PFSK-1 (cell line): Measurements from ENCODE around the gene PDCD4.

Experiments used
- FOXP2 ChIP-seq: optimal IDR thresholded peaks from 2 replicates; pipeline ENCODE3; 2011; ENCODE audit warnings: borderline replicate concordance, control low read depth, inconsistent platforms; ENCODE audit not compliant: insufficient read depth; ENCODE audit errors: extremely low read length, extremely low read depth
- POLR2AphosphoS5 ChIP-seq: IDR thresholded peaks from 2 replicates; pipeline ENCODE4 v1.6.1; 2012; ENCODE audit warnings: low read depth, mild to moderate bottlenecking, control low read depth, low read length, moderate library complexity
- SIN3A ChIP-seq: IDR thresholded peaks from 2 replicates; pipeline ENCODE4 v1.6.1; 2012; ENCODE audit warnings: mild to moderate bottlenecking, low read length, moderate library complexity, borderline replicate concordance; ENCODE audit not compliant: insufficient read depth
- TAF1 ChIP-seq: IDR thresholded peaks from 2 replicates; pipeline ENCODE4 v1.6.1; 2012; ENCODE audit warnings: low read length, control low read depth, borderline replicate concordance; ENCODE audit not compliant: insufficient read depth
- TF ChIP-seq, protein P1 (sequence below), 2 experiments: IDR thresholded peaks; 2 replicates each; pipeline versions ENCODE4 v1.6.1 to v1.8.0; 2011 to 2012; ENCODE audit warnings: low read depth in 2 of 2, low read length in 2 of 2, control low read depth in 1 of 2, inconsistent platforms in 1 of 2, mild to moderate bottlenecking in 1 of 2, moderate library complexity in 1 of 2; ENCODE audit not compliant: insufficient read depth in 1 of 2

Gene PDCD4

DNA sequence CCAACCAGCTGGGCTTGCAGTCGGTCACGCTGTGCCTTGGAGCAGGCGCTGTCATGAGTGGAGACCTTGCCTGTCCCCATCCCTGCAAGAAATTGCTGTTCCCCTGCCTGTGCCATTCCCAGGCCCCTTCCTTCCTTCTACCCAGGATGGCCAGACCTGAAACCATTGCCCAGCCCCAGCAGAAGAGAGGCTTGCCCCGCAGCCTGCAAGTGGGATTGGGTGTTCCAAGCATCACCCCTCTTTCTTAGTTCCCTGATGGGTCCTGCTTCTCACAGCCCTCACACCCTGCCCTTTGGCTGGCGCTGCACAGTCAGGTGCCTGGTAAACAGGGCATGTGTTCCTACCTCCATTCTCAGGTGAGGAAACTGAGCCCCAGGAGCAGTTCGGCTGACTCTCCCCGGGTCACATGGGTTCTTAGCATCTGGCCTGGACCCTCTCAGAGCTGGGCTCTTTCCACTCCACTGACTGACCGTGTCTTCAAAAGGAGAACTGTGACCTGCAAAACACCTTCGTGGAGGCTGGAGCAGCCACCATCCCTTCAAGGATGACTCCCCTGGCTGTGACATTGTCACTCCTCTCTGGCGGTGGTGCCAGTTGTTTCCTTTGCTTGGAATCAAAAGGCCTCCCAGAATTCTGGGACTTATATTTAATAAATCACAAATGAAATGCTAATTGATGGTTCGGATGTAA, 41.9 kb upstream of the PDCD4 start:
- TF ChIP-seq TAF1: no peak
- TF ChIP-seq POLR2AphosphoS5: no peak
- TF ChIP-seq FOXP2: no peak
- no peak for TF ChIP-seq SIN3A
- TF ChIP-seq, protein P1, sequence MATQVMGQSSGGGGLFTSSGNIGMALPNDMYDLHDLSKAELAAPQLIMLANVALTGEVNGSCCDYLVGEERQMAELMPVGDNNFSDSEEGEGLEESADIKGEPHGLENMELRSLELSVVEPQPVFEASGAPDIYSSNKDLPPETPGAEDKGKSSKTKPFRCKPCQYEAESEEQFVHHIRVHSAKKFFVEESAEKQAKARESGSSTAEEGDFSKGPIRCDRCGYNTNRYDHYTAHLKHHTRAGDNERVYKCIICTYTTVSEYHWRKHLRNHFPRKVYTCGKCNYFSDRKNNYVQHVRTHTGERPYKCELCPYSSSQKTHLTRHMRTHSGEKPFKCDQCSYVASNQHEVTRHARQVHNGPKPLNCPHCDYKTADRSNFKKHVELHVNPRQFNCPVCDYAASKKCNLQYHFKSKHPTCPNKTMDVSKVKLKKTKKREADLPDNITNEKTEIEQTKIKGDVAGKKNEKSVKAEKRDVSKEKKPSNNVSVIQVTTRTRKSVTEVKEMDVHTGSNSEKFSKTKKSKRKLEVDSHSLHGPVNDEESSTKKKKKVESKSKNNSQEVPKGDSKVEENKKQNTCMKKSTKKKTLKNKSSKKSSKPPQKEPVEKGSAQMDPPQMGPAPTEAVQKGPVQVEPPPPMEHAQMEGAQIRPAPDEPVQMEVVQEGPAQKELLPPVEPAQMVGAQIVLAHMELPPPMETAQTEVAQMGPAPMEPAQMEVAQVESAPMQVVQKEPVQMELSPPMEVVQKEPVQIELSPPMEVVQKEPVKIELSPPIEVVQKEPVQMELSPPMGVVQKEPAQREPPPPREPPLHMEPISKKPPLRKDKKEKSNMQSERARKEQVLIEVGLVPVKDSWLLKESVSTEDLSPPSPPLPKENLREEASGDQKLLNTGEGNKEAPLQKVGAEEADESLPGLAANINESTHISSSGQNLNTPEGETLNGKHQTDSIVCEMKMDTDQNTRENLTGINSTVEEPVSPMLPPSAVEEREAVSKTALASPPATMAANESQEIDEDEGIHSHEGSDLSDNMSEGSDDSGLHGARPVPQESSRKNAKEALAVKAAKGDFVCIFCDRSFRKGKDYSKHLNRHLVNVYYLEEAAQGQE (IDR thresholded peaks at IDR 0.05; ENCODE audit: insufficient read depth in 1 of 2, low read depth in 2 of 2, low read length in 2 of 2): no peak

DNA sequence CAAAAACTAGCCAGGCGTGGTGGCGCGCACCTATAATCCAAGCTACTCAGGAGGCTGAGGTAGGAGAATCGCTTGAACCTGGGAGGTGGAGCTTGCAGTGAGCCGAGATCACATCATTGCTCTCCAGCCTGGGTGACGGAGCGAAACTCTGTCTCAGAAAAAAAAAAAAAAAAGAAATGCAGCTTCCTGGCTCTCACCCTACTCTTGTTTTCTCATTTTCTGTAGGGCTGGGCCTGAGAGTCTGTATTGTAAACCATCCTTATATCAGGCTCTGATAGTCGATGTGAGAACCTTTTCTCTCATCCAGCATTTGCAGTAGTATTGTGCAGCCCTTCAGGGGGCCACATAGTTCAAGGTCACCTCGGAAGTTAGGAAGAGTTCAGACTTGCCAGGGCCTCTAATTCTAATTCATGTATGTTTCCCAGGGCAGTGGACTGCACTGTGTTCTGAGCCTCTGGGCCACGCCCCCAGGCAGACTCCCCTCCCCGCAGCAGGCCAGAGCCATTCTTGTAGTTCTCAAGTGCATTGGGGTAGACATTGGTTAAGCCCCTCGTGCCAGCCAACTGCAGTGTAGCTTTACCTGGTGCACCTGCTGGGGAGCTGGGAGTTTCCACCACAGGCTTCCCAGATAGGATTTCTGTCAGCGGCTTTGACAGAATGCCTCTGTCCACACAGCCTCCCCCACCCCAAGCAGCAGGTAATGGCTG, 38.3 kb upstream of the PDCD4 start:
- TF ChIP-seq, protein P1 (IDR thresholded peaks at IDR 0.05; ENCODE audit: insufficient read depth in 1 of 2, low read depth in 2 of 2, low read length in 2 of 2): no peak
- no peak for TF ChIP-seq TAF1
- TF ChIP-seq SIN3A: no peak
- TF ChIP-seq FOXP2: no peak
- no peak for TF ChIP-seq POLR2AphosphoS5

DNA sequence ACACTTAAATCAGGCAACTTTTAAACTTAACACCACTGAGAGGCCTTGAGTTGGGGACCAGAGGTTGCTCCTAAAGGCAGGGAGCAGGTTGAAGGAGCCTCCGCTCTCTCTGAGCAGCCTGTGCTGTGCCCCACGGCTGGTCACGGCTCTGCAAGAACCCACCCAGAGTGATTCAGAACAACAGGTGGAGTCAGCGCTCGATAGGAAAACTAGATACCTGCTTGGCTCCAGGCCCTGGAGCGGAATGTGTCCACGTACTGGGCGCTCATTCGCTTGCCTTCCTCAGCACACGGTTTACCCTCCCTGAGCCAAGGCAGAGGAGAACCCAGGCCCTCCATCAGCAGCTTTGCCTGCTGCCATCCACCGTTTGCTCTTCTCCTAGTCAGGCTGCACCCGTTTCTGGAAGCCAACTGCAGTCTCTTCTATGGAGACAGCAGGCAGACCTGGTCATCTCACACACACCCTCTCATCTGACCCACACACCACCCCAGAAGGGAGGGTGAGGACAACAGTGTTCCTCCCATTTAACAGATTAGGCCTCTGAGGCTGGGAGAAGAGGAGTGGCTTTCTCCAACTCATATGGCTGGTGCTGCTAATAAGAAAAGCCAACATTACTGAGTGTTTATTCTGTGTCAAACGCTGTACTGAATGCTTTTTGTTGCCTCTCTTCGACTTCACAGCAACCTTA, 37.6 kb upstream of the PDCD4 start:
- no peak for TF ChIP-seq POLR2AphosphoS5
- TF ChIP-seq, protein P1 (IDR thresholded peaks at IDR 0.05; ENCODE audit: insufficient read depth in 1 of 2, low read depth in 2 of 2, low read length in 2 of 2): no peak
- TF ChIP-seq SIN3A: no peak
- TF ChIP-seq TAF1: no peak
- no peak for TF ChIP-seq FOXP2

DNA sequence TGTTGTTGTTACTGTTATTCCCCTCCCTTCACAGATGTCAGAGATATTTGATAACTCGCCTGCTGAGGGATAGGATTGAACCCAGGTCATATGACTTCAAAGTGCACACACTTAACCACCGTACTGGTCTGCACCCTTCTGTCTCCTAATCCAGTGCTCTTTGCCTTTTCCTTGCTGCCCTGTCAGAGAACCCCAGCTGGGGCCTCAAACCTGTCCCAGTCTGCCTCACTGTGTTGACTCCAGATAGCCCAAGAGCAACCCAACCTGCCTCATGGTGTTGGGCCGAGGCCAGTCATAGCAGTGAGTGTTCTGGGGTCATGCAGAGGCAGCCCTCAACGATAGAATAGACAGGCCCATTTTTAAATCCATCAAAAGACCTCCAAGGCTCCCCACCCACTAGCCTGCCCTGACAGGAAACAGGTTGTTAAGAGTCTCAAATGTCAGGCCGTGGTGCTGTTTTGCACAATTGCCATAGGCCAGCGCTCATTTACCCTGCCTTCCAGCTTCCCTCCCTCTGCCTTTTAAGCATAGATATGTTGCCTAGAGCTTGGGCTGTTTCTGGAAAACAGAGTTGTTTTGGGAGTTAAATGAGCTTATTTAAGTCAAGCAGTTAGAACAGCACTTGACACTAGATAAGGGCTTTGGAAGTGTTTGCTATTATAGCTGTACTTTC, 37.0 kb upstream of the PDCD4 start:
- no peak for TF ChIP-seq FOXP2
- TF ChIP-seq SIN3A: no peak
- no peak for TF ChIP-seq TAF1
- TF ChIP-seq, protein P1 (IDR thresholded peaks at IDR 0.05; ENCODE audit: insufficient read depth in 1 of 2, low read depth in 2 of 2, low read length in 2 of 2): no peak
- no peak for TF ChIP-seq POLR2AphosphoS5
